GM19372 (cell line): Measurements from ENCODE around the gene PAPPA2.
"Not testable (repeated sequence)": the region's sequence is repeated elsewhere in the genome, so short reads cannot be mapped to it uniquely, and the experiment has no call there.

Experiments used
- ATAC-seq: cut with Tn5 transposase; IDR thresholded peaks from one replicate; pipeline ENCODE4 v1.9.1; 2021; ENCODE audit warnings: mild to moderate bottlenecking, low read depth, moderate library complexity; ENCODE audit not compliant: unreplicated experiment

PAPPA2 gene

DNA sequence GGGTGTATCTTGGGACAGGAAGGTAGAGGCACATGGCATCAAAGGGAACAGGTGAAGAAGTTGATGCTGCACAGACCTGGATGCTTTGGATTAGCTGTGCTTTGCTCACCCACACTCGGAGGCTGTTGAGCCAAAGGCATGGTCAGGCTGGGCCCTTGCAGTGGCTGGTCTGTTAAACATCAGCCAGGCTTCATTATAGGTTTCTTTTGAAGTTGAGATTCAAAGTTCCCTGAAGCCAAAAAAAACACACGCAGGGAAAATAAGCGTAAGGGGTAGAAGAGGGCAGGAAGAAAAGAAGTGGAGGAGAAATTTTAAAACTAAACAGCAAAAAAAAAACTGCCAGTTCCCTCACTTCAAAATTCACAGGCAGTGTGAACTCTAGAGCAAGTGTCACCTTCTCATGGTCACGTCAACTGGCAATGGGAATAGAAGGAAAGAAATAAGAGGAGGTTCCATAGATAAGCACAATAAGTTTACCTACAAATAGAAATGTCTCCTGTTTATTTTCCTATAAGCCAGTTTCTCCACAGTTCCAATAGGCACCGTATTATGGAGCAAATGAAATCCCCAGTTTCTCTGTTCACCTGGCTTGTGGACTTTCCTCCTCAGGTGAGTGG is 139.5 kb downstream of the PAPPA2 start:
- ATAC-seq: no peak

DNA sequence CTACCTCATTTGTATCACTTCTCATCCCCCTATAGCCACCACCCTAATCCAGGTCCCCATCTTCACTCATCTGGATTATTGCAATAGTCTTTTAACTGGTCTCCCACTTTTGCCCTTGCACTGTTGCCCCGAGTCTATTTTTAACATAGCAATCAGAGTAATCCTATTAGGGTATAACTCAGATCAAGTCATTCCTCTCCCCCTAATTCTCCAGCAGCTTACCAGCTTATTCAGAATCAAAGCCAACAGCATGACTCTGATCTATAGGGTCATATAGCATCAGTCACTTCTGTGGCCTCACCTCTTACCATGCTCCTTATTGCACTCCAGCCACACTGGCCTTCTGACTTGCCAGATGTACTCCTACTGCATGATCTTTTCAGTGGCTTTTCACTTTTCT is 140.7 kb downstream of the PAPPA2 start:
- ATAC-seq: no peak

DNA sequence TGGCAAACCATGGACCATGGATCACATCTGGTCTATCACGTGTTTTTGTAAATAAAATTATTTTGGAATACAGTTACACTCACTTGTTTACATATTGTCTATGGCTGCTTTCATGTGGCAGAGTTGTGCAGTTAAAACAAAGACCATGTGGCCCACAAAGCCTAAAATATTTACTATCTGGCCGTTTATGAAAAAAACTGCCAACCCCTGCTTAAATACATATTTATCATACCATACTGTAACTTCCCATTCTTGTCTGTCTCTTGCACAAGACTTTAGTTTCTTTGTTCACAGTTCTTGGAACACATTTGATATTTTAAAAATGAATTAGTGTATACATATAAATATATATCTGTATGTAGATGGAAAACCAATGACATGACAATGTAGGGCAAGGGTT is 141.5 kb downstream of the PAPPA2 start:
- ATAC-seq: no peak

DNA sequence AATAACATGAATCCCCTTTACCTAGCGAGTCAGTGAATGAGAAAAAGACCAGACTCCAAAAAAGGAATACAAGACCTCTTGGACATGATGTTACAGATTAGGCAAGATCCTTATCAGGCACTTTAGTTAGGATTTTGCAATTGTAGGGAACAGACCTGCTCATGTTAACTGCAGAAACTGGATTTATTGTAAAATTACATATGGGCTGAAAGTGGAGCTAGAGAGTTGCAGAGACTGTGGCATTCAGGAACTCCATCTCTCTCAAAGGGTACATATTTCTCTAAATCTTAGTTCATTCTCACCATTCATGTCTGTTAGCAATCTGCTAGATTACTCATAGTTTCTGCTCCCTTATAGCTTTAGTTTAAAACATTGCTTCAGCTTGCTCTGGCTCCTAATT is 142.2 kb downstream of the PAPPA2 start:
- ATAC-seq: no peak

DNA sequence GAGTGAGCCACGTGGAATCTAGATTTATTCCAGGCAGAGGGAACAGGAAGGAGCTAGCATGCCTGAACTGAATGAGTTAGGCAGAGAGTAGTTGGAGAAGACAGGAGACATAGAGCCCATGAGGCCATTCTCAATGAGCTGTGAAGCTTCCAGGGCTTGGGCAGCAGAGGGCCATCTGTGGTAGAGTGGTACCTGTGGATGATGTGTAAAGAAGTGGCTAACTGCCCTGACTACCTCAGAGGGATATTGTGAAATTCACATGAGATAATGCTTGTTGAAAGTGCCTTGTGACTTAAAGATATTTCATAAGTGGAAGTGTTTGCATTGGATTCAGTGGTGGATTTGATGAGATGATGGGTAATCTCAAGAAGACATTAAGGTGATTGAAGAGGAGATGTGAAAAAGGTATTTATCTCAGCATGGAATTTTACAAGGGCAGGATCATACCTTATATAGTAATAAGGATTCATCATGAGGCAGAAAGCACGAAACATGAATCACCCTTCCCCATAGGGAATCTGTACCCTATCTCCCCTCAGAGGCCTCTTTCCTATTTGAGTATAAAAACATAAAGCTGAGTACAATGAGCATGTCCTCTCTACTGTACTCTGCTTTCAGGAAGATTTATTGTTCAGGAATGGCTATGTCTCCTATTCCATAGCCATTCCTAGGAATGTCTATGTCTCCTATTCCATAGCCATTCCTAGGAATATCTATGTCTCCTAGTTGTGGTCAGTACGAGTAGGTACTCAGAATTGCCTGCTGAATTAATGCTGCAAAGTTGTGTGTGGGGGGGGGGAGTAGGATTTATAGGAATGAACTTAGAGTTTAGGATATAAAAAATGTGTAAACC is 146.8 kb downstream of the PAPPA2 start:
- no peak for ATAC-seq

DNA sequence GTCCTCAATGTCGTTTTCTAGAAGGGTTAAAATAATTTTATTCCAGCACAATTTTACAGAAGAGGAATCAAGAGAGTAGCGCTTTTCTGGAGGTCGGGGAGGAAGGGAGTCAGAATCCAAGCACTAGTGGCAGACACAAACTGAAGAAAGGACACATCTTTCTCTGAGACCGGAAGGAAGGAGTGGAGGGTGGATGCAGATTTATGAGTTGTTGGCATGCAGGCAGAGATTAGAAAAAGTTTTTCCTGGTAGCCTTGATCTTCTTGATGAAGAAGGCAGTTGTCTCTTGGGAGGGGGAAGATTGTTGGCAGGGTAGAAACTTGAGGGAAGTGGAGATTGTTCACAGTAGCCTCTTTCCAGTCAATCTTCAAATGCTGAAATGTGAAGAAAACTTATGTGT is 149.8 kb downstream of the PAPPA2 start:
- ATAC-seq: no peak

DNA sequence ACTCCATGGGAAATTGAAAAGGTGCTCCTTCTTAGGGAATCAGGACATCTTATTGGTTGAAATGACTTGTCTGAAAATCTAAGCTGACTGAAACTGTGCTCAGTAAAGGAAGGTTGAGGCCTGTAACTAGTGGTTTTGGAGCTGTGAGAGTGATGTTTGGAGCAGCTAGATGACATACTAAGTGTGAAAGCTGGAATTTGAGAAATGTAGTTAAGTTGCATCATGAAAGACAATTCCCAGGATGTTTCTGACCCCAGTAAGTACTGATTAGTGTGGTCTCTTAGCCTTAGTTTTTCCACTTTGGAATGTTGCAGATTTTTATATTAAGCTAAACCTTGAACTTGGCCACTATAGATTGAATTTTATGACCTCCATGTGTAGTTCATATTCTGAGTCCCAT is 154.9 kb downstream of the PAPPA2 start:
- ATAC-seq: no peak

DNA sequence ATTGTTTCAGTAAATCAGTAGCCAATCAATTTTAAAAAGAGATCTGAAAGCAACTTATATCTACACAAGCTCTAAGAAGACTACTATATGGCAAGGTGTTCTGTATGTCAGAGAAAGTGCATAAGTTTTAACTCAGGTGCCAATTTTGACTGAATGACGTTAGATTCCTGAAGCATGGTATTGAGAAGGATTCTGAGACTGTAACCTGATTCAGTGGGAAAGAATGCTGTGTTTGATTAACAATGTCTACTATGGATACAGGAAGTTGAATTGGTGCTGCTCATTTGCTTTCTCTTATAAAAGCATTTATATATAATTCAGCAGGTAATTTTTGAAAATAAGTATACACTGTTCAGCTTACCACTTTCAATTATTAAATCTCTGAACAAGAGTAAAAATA is 156.3 kb downstream of the PAPPA2 start:
- no peak for ATAC-seq

DNA sequence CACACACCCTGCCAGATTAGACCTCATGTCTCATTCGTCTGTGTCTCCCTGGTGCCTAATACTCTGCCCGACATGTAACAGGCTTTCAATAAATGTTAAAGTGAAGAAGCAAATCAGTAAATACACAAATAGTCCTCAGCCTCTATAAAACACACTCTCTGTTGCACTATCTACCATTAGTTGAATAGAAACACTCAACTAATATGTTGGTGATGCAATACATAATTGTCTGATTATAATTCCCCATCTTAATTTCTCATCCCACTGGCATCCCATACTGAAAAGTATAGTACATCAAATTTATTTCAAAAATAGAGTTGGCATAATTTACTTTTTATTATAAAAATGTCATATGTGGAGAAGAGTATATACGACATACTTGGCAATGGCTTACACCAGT is 162.4 kb downstream of the PAPPA2 start:
- no peak for ATAC-seq

DNA sequence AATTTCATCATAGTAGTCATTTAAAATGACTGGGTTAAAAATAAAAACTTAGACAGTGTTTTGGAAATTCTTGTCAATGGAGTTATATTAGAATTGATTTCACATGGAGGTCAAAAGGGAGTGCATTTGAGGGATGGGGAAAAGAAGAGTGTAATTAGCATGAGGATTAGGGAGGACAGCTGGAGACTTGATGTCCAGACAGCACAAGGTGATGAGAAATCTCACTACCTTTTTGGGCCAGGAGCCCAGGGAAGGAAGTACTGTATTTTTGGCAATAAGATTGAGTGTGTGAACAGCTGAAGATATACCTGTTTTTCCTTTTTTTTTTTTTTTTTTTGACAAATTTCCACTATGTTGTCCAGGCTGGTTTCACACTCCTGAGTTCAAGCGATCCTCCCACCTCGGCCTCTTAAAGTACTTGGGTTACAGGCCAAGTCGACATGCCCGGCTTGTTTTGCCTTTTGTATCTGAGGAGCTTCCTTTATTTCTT is 163.6 kb downstream of the PAPPA2 start:
- ATAC-seq: no peak

DNA sequence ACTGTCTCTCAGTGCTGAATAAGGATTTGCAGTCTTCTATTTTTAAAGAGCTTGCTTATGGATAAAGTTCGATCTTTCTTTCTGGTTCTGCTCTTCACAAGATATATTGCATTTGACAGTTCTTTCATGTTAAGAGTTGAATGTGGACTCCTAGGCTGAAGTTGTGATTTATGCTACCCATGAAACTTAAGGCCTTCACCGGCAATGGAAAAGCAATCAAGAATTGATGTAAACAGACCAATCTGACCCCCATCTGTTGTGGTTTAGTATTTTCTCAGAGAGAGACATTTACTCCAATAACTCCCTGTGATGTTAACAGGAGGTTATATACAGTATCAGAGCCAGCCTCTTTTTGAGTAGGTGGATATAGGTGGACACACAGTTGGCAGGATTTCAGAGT is 165.8 kb downstream of the PAPPA2 start:
- no peak for ATAC-seq

DNA sequence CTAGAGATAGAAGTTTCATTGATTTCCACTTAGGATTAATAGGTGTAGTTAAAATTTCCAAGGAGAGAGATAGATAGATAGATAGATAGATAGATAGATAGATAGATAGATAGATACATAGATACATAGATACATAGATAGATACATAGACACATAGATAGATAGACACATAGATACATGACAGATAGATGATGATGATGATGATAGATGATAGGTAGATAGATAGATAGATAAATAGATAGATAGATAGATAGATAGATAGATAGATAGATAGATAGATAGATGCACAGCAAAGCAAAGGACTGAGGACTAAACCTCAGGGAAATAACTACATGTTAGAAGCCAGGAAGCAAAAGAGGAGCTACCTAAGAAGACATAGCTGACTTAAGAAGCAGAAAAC is 171.8 kb downstream of the PAPPA2 start:
- not testable (repeated sequence) for ATAC-seq

DNA sequence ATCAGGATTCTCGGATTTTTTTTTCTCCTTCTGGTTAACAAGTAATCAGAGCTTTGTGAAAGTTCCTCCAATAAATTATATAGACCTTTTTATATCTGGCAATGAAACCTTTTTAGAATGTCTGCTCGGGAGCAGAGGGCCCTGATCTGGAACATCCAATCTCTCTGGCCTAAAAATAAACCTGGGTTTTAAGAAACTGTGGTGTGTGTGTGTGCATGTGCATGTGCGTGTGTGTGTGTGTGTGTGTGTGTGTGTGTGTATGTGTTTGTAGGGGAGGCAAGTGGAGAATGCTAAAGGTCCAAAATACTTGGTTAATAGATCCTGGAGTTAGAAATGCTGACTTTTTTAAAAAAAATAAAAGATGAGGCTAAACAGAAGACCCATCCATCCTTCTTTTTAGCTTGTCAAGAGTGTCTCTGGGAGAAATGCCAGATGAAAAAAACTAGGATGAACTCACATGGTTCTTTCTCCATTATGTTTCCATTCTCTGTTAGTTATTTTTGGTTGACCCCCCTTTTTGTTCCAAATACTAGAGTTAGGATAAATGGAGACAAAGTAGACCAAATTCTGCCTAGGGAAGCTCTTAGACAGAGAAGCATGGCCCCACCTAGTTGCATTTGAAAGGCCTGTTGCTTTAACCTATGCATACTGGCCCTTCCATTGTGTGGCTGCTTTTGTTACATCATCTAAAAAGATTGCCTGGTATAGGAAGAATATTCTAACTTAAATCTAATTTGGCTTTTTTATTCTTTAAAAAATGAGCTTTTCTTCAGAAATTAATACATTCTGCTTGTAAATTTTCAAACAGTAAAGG is 175.9 kb downstream of the PAPPA2 start:
- no peak for ATAC-seq

DNA sequence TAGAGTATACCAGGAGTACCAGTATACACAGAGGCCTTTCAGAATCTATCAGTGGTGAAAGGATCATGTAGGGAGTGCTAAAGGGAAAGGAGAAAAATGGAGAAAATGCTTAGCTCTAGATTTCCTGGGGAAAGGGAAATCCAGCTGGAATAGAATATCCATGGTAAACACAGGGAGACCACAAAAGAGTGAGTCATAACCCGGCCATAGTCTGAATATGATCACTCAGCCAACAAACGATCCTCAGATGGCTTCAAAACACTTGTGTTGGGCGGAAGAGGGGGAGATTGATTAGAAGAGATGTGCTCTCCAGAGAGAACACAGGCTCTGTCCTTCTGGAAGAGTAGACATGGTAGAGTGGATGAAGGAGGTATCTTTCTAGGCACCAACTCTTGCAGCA is 180.6 kb downstream of the PAPPA2 start:
- no peak for ATAC-seq

DNA sequence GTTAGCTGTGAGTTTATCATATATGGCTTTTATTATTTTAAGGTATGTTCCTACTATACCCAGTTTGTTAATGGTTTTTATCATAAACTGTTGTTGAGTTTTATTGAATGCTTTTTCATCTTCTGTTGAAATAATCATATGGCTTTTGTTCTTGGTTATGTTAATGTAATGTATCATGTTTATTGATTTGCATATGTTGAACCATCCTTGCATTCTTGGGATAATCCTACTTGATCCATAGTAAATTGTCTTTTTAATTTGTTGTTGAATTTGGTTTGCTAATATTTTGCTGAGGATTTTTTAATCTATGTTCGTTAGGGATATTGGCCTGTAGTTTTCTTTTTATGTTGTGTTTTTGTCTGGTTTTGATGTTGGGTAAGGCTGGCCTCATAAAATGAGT is 185.6 kb downstream of the PAPPA2 start:
- no peak for ATAC-seq

DNA sequence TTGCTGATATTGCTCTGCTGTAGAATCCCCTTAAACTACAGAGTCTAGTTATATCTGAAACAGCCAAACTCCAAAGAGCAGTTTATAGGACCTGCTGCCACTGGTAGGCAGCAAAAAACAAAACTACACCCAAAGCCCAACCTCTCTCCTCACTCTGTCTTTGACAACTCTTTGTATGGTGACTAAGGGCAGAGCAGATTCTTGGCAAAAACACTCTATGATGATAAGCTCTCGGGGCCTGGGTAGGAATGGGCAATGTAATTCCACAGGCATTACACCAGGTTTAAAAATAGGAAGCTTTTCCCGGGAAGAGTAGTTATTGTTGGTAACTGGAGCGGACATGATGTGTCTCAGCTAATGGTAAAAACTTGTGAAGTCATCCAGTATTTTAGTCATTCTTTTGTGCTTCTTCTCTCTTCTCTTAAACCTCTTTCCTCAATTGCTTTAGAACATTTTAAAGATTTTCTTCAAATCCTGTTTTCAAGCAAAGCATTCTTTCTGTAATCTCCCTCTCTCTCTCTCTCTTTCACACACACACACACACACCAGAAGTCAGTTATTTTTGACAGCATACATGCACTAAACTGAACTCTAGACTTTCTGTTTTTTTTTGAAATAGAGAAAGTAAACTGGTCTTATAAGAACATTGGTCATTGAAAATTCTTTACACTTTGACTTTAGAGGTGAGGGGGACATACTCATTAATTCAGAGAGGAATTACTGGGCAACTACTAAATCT is 193.5 kb downstream of the PAPPA2 start:
- no peak for ATAC-seq

DNA sequence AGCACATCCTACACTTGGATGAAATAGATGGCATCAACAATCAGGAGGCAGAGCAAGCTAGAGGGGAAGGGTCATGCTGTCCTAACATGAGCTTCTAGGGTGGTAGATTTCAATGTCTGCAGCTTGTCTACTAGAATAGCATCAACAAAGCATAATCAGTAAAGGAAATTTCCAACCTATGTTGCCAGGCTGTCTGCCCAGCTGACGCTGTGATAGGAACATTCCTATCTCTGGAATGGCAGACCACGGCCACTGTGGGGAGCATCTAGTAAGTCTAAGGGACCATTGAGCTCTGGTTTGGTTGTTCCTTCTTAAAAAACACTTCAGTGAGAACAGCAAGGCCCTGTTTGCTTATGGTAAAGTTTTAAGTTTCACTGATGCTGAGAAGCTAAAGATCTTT is 206.8 kb downstream of the PAPPA2 start:
- no peak for ATAC-seq

DNA sequence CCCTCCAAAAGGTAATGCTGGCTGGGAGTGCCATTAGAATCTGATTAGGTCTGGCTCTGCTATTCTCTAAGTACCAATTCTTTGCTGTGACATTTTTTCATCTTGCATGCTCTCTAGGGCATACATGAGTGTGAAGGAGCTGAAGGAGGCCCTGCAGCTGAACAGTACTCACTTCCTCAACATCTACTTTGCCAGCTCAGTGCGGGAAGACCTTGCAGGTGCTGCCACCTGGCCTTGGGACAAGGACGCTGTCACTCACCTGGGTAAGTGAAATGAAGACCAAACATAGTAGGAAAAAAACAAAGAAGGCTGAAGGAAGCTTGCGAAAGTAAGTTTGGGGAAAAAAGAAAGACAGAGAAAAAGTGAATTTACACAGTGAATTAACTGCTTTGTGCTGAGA is 207.9 kb downstream of the PAPPA2 start:
- no peak for ATAC-seq

DNA sequence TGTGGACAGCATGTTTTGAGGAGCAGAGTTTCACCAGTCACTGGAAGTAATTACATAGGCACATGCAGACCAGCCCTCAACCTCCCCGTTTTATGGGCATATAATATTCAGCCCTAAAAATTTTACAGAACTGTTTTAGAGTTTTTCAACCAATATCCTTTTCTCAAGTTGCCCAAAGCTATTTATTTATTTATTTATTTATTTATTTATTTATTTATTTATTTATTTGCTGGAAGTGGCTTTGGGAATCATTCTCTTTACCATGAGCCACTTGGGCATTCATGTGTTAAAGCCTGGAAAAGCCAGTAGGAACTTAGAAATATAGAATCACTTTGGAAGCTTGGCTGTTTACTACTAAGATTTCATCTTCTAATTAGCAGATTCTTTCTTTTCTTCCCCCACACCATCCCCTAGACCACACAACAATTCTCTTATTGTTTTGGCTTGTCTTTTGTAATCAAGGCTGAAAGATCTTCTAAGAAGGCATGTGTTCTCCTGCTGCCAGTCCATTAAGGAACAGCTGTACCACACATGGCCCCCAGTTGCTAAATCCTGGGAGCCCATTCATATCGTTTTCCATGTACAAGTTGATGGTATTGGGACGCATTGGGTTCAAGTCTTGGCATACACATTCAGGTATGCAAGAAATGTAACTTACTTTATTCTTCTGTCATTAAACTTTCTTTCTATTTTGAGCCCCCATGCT is 220.0 kb downstream of the PAPPA2 start:
- ATAC-seq: no peak
